ENCODE measurements around the gene GOPC. TPM values are rescaled to one million over a fixed set of nuclear protein-coding genes. Genes with fewer than 3 reads are reported as not detected.

GOPC gene
- total and polyA plus RNA-seq, 2 of the 13 experiments (the other 11 are each of a cell fraction or from before 2014, with no cell fraction given): 20.9 to 41.5 TPM

DNA sequence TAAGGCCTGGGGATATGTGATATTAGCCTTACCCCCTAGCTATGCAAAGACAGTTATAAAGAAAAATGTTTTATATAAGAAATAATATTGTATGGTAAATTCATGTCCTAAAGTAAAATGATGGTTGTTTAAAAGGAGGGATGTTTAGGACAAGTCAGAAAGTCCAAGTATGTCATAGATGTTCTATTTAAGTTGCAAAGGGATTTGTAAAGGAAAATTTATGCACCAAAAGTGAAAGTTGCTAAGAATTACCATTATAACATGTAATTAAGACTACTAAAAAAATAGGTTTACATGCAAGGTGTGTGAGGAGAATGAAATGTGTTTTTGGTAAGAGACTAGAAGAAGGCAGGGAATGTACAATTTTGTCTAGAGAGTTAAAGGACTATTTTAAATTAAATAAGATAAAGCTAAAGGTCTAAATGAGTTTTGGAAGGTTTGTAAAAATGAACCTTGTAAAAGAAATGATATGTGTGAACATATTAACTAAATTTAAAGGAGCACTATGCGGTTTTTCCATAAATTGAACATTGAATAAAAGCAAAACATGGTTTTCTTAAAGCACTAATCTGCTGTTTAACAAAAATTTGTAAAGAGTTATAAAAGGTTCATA lies 22.7 kb upstream of the GOPC start (continued):
- TF ChIP-seq, protein P1, sequence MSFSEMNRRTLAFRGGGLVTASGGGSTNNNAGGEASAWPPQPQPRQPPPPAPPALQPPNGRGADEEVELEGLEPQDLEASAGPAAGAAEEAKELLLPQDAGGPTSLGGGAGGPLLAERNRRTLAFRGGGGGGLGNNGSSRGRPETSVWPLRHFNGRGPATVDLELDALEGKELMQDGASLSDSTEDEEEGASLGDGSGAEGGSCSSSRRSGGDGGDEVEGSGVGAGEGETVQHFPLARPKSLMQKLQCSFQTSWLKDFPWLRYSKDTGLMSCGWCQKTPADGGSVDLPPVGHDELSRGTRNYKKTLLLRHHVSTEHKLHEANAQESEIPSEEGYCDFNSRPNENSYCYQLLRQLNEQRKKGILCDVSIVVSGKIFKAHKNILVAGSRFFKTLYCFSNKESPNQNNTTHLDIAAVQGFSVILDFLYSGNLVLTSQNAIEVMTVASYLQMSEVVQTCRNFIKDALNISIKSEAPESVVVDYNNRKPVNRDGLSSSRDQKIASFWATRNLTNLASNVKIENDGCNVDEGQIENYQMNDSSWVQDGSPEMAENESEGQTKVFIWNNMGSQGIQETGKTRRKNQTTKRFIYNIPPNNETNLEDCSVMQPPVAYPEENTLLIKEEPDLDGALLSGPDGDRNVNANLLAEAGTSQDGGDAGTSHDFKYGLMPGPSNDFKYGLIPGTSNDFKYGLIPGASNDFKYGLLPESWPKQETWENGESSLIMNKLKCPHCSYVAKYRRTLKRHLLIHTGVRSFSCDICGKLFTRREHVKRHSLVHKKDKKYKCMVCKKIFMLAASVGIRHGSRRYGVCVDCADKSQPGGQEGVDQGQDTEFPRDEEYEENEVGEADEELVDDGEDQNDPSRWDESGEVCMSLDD (CRISPR knock-in tag; IDR thresholded peaks at IDR 0.05; ENCODE audit: borderline replicate concordance): no peak
- TF ChIP-seq TOPORS (CRISPR knock-in tag; IDR thresholded peaks at IDR 0.05) (0 out of 2 replicates have a peak, but pooled peaks have one; percentile 36), ZNF451 (CRISPR knock-in tag; IDR thresholded peaks at IDR 0.05) (no peak), ZFP36 (IDR thresholded peaks at IDR 0.05; ENCODE audit: borderline replicate concordance, low read depth, low read length, partially characterized antibody) (peak; percentile 89)
- TF ChIP-seq, protein P2, sequence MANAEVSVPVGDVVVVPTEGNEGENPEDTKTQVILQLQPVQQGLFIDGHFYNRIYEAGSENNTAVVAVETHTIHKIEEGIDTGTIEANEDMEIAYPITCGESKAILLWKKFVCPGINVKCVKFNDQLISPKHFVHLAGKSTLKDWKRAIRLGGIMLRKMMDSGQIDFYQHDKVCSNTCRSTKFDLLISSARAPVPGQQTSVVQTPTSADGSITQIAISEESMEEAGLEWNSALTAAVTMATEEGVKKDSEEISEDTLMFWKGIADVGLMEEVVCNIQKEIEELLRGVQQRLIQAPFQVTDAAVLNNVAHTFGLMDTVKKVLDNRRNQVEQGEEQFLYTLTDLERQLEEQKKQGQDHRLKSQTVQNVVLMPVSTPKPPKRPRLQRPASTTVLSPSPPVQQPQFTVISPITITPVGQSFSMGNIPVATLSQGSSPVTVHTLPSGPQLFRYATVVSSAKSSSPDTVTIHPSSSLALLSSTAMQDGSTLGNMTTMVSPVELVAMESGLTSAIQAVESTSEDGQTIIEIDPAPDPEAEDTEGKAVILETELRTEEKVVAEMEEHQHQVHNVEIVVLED (CRISPR knock-in tag; IDR thresholded peaks at IDR 0.05; ENCODE audit: borderline replicate concordance): no peak

DNA sequence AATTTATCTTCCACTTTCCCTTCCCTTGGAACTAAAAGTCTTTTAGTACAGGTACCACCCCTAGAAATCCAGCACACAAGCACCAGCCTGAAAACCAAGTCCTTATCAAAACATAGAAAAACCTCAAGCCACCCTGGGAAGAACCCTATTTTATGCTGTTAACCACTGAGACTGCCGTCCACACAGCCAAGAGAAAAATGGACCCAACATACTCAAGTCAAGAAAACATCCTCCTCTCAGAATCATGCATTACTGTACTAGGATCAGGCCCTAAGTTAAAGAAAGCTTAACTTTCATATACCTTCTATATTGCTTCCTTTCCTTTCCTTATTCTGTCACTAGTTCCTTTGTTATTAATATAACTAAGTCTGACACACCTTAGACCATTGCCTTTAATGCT lies 16.9 kb upstream of the GOPC start:
- TF ChIP-seq NFATC3 (CRISPR knock-in tag; IDR thresholded peaks at IDR 0.05): no peak
- TF ChIP-seq, protein P3, sequence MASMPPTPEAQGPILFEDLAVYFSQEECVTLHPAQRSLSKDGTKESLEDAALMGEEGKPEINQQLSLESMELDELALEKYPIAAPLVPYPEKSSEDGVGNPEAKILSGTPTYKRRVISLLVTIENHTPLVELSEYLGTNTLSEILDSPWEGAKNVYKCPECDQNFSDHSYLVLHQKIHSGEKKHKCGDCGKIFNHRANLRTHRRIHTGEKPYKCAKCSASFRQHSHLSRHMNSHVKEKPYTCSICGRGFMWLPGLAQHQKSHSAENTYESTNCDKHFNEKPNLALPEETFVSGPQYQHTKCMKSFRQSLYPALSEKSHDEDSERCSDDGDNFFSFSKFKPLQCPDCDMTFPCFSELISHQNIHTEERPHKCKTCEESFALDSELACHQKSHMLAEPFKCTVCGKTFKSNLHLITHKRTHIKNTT (CRISPR knock-in tag; IDR thresholded peaks at IDR 0.05): no peak
- TF ChIP-seq ZNF30 (CRISPR knock-in tag; IDR thresholded peaks at IDR 0.05): no peak
- TF ChIP-seq, protein P4, sequence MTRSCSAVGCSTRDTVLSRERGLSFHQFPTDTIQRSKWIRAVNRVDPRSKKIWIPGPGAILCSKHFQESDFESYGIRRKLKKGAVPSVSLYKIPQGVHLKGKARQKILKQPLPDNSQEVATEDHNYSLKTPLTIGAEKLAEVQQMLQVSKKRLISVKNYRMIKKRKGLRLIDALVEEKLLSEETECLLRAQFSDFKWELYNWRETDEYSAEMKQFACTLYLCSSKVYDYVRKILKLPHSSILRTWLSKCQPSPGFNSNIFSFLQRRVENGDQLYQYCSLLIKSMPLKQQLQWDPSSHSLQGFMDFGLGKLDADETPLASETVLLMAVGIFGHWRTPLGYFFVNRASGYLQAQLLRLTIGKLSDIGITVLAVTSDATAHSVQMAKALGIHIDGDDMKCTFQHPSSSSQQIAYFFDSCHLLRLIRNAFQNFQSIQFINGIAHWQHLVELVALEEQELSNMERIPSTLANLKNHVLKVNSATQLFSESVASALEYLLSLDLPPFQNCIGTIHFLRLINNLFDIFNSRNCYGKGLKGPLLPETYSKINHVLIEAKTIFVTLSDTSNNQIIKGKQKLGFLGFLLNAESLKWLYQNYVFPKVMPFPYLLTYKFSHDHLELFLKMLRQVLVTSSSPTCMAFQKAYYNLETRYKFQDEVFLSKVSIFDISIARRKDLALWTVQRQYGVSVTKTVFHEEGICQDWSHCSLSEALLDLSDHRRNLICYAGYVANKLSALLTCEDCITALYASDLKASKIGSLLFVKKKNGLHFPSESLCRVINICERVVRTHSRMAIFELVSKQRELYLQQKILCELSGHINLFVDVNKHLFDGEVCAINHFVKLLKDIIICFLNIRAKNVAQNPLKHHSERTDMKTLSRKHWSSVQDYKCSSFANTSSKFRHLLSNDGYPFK (CRISPR knock-in tag; IDR thresholded peaks at IDR 0.05; ENCODE audit: borderline replicate concordance): no peak
- no peak for TF ChIP-seq ZNF790 (CRISPR knock-in tag; IDR thresholded peaks at IDR 0.05; ENCODE audit: borderline replicate concordance)
- TF ChIP-seq KDM5A (IDR thresholded peaks at IDR 0.05; ENCODE audit: borderline replicate concordance, low read length): no peak
- DNase-seq (ENCODE audit: low spot score): no peak
- no peaks in the 10 kb centered on the region for H3K27me3 ChIP-seq (ENCODE audit: control insufficient read depth in 1 of 2, insufficient read depth in 2 of 2, low read length in 2 of 2)
- no peaks in the 10 kb centered on the region for H3K79me2 ChIP-seq (ENCODE audit: insufficient read depth, low read length)
- FAIRE-seq: no peak
- no peaks in the 10 kb centered on the region for H3K36me3 ChIP-seq (replicated peaks in 1 of 2; ENCODE audit: control insufficient read depth in 1 of 2, insufficient read depth in 2 of 2, low read length in 2 of 2)
- no peak overlapping the region for H3K9ac ChIP-seq (ENCODE audit: insufficient read depth, low read depth, low read length)
- H3K4me1 ChIP-seq (ENCODE audit: insufficient read depth, low read length): no peaks in the 10 kb centered on the region
- BruUV-seq (replicated peaks): no TSS peak
- intact Hi-C loops (cut with micrococcal nuclease; ENCODE audit: unreplicated experiment) (no loop called here), in situ Hi-C loops (cut with HindIII; ENCODE audit: extremely low pct_ligation_motif_present, low pct_unique_long_range_greater_than_20kb) (loop anchor here (25.0 kb wide), 1 partner anchor 657 kb away; no protein-coding TSS in a partner anchor)
- no peaks in the 10 kb centered on the region for H4K20me1 ChIP-seq (ENCODE audit: insufficient read depth, low read length)
- no peak overlapping the region for H3K4me3 ChIP-seq (replicated peaks in 1 of 3; ENCODE audit: insufficient read depth in 1 of 3, low read depth in 2 of 3, low read length in 3 of 3)
- WGBS (ENCODE audit: low lambda C conversion rate): 60% methylated on average over 1 of the region's 1 CpG
- no peak overlapping the region for H3K4me2 ChIP-seq (ENCODE audit: low read depth, low read length)
- no peak overlapping the region for H3K27ac ChIP-seq (ENCODE audit: extremely low read length, insufficient read depth, low read length)
- ATAC-seq: no peak
- H2AFZ ChIP-seq (ENCODE audit: low read length): no peak overlapping the region
- POLR2A ChIA-PET: no interaction called here
- CTCF ChIA-PET (ENCODE audit: low intra/inter-chr PET ratio, low total read pairs): no interaction called here
- H3K9me3 ChIP-seq (ENCODE audit: low read length): peaks cover 12% of the 10 kb centered on the region
